ENCODE measurements around the gene KLHDC8A.

GRCh38 chr1:205376739-205377138 lies 20.0 kb upstream of the KLHDC8A start:
- no peak for TF ChIP-seq CTCF (IDR thresholded peaks at IDR 0.05)
- TF ChIP-seq POLR2AphosphoS5 (IDR thresholded peaks at IDR 0.05) = no peak
- TF ChIP-seq POLR2A (IDR thresholded peaks at IDR 0.05) = no peak

Data from prostate gland (tissue), 2 donors.